HEK293 (cell line): ENCODE measurements around the gene ITPR3.

Source experiments
- BCL11A ChIP-seq: fragments of 450-650 bp; formaldehyde crosslinking; IDR thresholded peaks from 2 replicates; pipeline ENCODE4 v1.5.1; 2016; ENCODE audit warnings: low read depth, missing biosample characterization, missing genetic modification characterization
- FEZF1 ChIP-seq: fragments of 450-650 bp; formaldehyde crosslinking; IDR thresholded peaks from 2 replicates; pipeline ENCODE4 v1.5.1; 2016; ENCODE audit warnings: missing biosample characterization, missing genetic modification characterization
- GLIS1 ChIP-seq: fragments of 450-650 bp; formaldehyde crosslinking; IDR thresholded peaks from 2 replicates; pipeline ENCODE4 v1.5.1; 2016; ENCODE audit warnings: missing biosample characterization, missing genetic modification characterization
- GLIS2 ChIP-seq: fragments of 450-650 bp; formaldehyde crosslinking; IDR thresholded peaks from 2 replicates; pipeline ENCODE4 v1.5.1; 2016; ENCODE audit warnings: missing biosample characterization, missing genetic modification characterization
- HOXC10 ChIP-seq: sonication (generic); formaldehyde crosslinking; IDR thresholded peaks from 2 replicates; pipeline ENCODE4 v1.8.1; 2023; ENCODE audit warnings: mild to moderate bottlenecking, missing genetic modification reagents
- KLF1 ChIP-seq: fragments of 450-650 bp; formaldehyde crosslinking; IDR thresholded peaks from 2 replicates; pipeline ENCODE4 v1.5.1; 2016; ENCODE audit warnings: missing biosample characterization, missing genetic modification characterization
- KLF8 ChIP-seq: fragments of 450-650 bp; formaldehyde crosslinking; IDR thresholded peaks from 2 replicates; pipeline ENCODE4 v1.5.1; 2016; ENCODE audit warnings: missing biosample characterization, missing genetic modification characterization
- MYNN ChIP-seq: fragments of 450-650 bp; formaldehyde crosslinking; IDR thresholded peaks from 2 replicates; pipeline ENCODE4 v1.5.1; 2016; ENCODE audit warnings: missing biosample characterization, missing genetic modification characterization, borderline replicate concordance
- PATZ1 ChIP-seq: fragments of 450-650 bp; formaldehyde crosslinking; IDR thresholded peaks from 2 replicates; pipeline ENCODE4 v1.5.1; 2016; ENCODE audit warnings: missing biosample characterization, missing genetic modification characterization
- REPIN1 ChIP-seq: fragments of 450-650 bp; formaldehyde crosslinking; IDR thresholded peaks from 2 replicates; pipeline ENCODE4 v1.5.1; 2017; ENCODE audit warnings: missing biosample characterization, missing genetic modification characterization, low read depth
- WT1 ChIP-seq: fragments of 450-650 bp; formaldehyde crosslinking; IDR thresholded peaks from 2 replicates; pipeline ENCODE4 v1.5.1; 2016; ENCODE audit warnings: missing biosample characterization, missing genetic modification characterization
- ZBTB10 ChIP-seq: fragments of 450-650 bp; formaldehyde crosslinking; IDR thresholded peaks from 2 replicates; pipeline ENCODE4 v1.5.1; 2016; ENCODE audit warnings: missing biosample characterization, missing genetic modification characterization
- ZBTB21 ChIP-seq: fragments of 450-650 bp; formaldehyde crosslinking; IDR thresholded peaks from 2 replicates; pipeline ENCODE4 v1.5.1; 2017; ENCODE audit warnings: missing biosample characterization, missing genetic modification characterization
- ZFHX2 ChIP-seq: fragments of 450-650 bp; formaldehyde crosslinking; conservative IDR thresholded peaks from 2 replicates; pipeline ENCODE4 v1.5.1; 2016; ENCODE audit warnings: missing biosample characterization, missing genetic modification characterization
- ZNF112 ChIP-seq: fragments of 450-650 bp; formaldehyde crosslinking; IDR thresholded peaks from 2 replicates; pipeline ENCODE4 v1.5.0; 2017; ENCODE audit warnings: missing biosample characterization, missing genetic modification characterization
- ZNF133 ChIP-seq: fragments of 450-650 bp; formaldehyde crosslinking; IDR thresholded peaks from 2 replicates; pipeline ENCODE4 v1.5.1; 2016; ENCODE audit warnings: missing biosample characterization, missing genetic modification characterization
- ZNF140 ChIP-seq: fragments of 450-650 bp; formaldehyde crosslinking; IDR thresholded peaks from 2 replicates; pipeline ENCODE4 v1.5.1; 2016; ENCODE audit warnings: missing biosample characterization, missing genetic modification characterization
- ZNF184 ChIP-seq: fragments of 450-650 bp; IDR thresholded peaks from 2 replicates; pipeline ENCODE4 v1.5.1; 2018; ENCODE audit warnings: missing biosample characterization, mild to moderate bottlenecking, missing genetic modification characterization
- ZNF324 ChIP-seq: fragments of 450-650 bp; formaldehyde crosslinking; IDR thresholded peaks from 2 replicates; pipeline ENCODE4 v1.5.1; 2016; ENCODE audit warnings: missing biosample characterization, missing genetic modification characterization
- ZNF362 ChIP-seq: fragments of 450-650 bp; formaldehyde crosslinking; IDR thresholded peaks from 2 replicates; pipeline ENCODE4 v1.5.1; 2016; ENCODE audit warnings: missing biosample characterization, missing genetic modification characterization
- ZNF404 ChIP-seq: fragments of 450-650 bp; formaldehyde crosslinking; IDR thresholded peaks from 2 replicates; pipeline ENCODE4 v1.5.1; 2017; ENCODE audit warnings: missing biosample characterization, missing genetic modification characterization
- ZNF513 ChIP-seq: fragments of 450-650 bp; IDR thresholded peaks from 2 replicates; pipeline ENCODE4 v1.5.1; 2018; ENCODE audit warnings: missing biosample characterization, missing genetic modification characterization
- ZNF548 ChIP-seq: fragments of 450-650 bp; formaldehyde crosslinking; IDR thresholded peaks from 2 replicates; pipeline ENCODE4 v1.5.1; 2016; ENCODE audit warnings: missing biosample characterization, missing genetic modification characterization
- ZNF558 ChIP-seq: fragments of 450-650 bp; formaldehyde crosslinking; IDR thresholded peaks from 2 replicates; pipeline ENCODE4 v1.5.1; 2016; ENCODE audit warnings: missing biosample characterization, missing genetic modification characterization
- ZNF560 ChIP-seq: fragments of 450-650 bp; formaldehyde crosslinking; IDR thresholded peaks from 2 replicates; pipeline ENCODE4 v1.5.1; 2017; ENCODE audit warnings: missing biosample characterization, missing genetic modification characterization, borderline replicate concordance
- ZNF610 ChIP-seq: fragments of 450-650 bp; formaldehyde crosslinking; IDR thresholded peaks from 2 replicates; pipeline ENCODE4 v1.5.1; 2016; ENCODE audit warnings: missing biosample characterization, missing genetic modification characterization, borderline replicate concordance
- ZNF624 ChIP-seq: fragments of 450-650 bp; formaldehyde crosslinking; IDR thresholded peaks from 2 replicates; pipeline ENCODE4 v1.5.1; 2017; ENCODE audit warnings: missing biosample characterization, missing genetic modification characterization
- ZNF626 ChIP-seq: fragments of 450-650 bp; sonication (Bioruptor Pico); formaldehyde crosslinking; IDR thresholded peaks from 2 replicates; pipeline ENCODE4 v1.5.1; 2018; ENCODE audit warnings: missing biosample characterization, missing genetic modification characterization, inconsistent platforms
- ZNF830 ChIP-seq: fragments of 450-650 bp; IDR thresholded peaks from 2 replicates; pipeline ENCODE4 v1.5.0; 2018; ENCODE audit warnings: missing biosample characterization, missing genetic modification characterization, low read depth, mild to moderate bottlenecking, moderate library complexity
- ZSCAN16 ChIP-seq: fragments of 450-650 bp; formaldehyde crosslinking; IDR thresholded peaks from 2 replicates; pipeline ENCODE4 v1.5.1; 2016; ENCODE audit warnings: missing biosample characterization, missing genetic modification characterization
- TF ChIP-seq, protein P1 (sequence below): fragments of 450-650 bp; formaldehyde crosslinking; IDR thresholded peaks from 2 replicates; pipeline ENCODE4 v1.5.1; 2016; ENCODE audit warnings: missing biosample characterization, missing genetic modification characterization
- TF ChIP-seq, protein P2 (sequence below): fragments of 450-650 bp; formaldehyde crosslinking; IDR thresholded peaks from 2 replicates; pipeline ENCODE4 v1.5.1; 2016; ENCODE audit warnings: missing biosample characterization, missing genetic modification characterization

ITPR3 gene

DNA sequence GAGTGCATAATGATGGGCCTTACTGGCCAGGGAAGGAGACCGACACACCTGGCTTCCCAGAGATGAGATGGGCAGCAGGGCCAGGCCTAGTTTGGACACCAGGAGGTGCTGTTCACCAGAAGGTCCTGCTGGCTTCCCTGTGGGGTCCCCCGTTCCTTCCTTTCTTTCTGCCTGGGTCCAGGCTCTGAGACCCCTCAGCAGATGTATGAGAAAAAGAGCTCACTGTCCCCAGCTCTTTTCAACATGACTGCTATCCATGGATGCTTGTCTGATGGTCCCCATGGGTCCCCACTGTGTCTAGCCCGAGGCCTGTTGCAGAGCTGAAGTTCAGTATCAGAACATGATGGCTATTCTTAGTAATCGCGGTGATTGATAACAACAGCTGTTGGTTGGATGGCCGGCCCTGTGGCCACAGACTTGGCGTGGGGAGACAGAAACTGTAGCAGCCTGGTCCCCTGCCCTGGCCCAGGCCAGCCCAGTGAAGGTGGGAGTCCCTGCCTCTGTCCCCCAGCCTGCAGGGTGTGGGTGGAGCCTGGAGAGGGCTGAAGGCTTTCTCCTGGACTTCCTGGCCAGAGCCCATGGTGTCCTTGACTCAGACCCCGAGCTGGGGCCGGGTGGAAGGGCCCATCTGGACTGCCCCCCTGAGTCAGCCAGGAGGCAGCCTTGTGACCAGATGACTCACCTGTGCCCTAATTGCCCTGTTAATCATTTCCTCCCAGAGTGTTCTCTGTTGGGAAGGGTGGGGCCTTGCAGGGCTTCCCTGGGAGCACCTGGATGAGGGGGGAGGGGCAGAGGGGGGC is 31.2 kb upstream of the ITPR3 start (continued):
- no peak for TF ChIP-seq ZNF830 (tag by site-specific recombination)
- TF ChIP-seq ZNF513 (tag by site-specific recombination) = no peak
- TF ChIP-seq, protein P1, sequence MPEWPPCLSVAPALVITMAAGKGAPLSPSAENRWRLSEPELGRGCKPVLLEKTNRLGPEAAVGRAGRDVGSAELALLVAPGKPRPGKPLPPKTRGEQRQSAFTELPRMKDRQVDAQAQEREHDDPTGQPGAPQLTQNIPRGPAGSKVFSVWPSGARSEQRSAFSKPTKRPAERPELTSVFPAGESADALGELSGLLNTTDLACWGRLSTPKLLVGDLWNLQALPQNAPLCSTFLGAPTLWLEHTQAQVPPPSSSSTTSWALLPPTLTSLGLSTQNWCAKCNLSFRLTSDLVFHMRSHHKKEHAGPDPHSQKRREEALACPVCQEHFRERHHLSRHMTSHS (tag by site-specific recombination) = no peak
- peak; percentile 57 for TF ChIP-seq GLIS1
- TF ChIP-seq ZNF140 = no peak
- peak; percentile 61 for TF ChIP-seq GLIS2 (tag by site-specific recombination)
- 0 out of 2 replicates have a peak, but pooled peaks have one; percentile 47 for TF ChIP-seq ZBTB10 (tag by site-specific recombination)
- no peak for TF ChIP-seq REPIN1 (tag by site-specific recombination)
- TF ChIP-seq ZNF558 = no peak
- TF ChIP-seq KLF8 (tag by site-specific recombination) = no peak
- TF ChIP-seq ZFHX2 (tag by site-specific recombination) = peak; percentile 36; the same call in 1 of the 2 replicates
- no peak for TF ChIP-seq FEZF1
- peak; percentile 41 for TF ChIP-seq KLF1 (tag by site-specific recombination)
- no peak for TF ChIP-seq ZNF112 (tag by site-specific recombination)
- TF ChIP-seq BCL11A (tag by site-specific recombination) = 0 out of 2 replicates have a peak, but pooled peaks have one; percentile 31
- TF ChIP-seq WT1 (tag by site-specific recombination) = peak; percentile 22; the same call in 1 of the 2 replicates
- TF ChIP-seq, protein P2, sequence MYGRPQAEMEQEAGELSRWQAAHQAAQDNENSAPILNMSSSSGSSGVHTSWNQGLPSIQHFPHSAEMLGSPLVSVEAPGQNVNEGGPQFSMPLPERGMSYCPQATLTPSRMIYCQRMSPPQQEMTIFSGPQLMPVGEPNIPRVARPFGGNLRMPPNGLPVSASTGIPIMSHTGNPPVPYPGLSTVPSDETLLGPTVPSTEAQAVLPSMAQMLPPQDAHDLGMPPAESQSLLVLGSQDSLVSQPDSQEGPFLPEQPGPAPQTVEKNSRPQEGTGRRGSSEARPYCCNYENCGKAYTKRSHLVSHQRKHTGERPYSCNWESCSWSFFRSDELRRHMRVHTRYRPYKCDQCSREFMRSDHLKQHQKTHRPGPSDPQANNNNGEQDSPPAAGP (tag by site-specific recombination) = peak; percentile 40
- no peak for TF ChIP-seq ZSCAN16 (tag by site-specific recombination)
- TF ChIP-seq ZNF560 (tag by site-specific recombination) = no peak
- TF ChIP-seq ZNF624 (tag by site-specific recombination) = no peak
- no peak for TF ChIP-seq ZNF133 (tag by site-specific recombination)
- no peak for TF ChIP-seq MYNN (tag by site-specific recombination)
- TF ChIP-seq ZNF548 = no peak
- TF ChIP-seq ZNF324 (tag by site-specific recombination) = no peak
- no peak for TF ChIP-seq ZNF404
- no peak for TF ChIP-seq ZNF626
- peak; percentile 51 for TF ChIP-seq PATZ1 (tag by site-specific recombination)
- 0 out of 2 replicates have a peak, but pooled peaks have one; percentile 17 for TF ChIP-seq ZBTB21 (tag by site-specific recombination)
- no peak for TF ChIP-seq ZNF610 (tag by site-specific recombination)
- TF ChIP-seq HOXC10 (CRISPR knock-in tag) = no peak
- TF ChIP-seq ZNF184 (tag by site-specific recombination) = 0 out of 2 replicates have a peak, but pooled peaks have one; percentile 28
- TF ChIP-seq ZNF362 (tag by site-specific recombination) = no peak
